Thyroid gland (tissue), 4 donors: ENCODE data around the gene TMPRSS6.

Experiments used
- POLR2A ChIP-seq, 2 donors: fragments of 450-650 bp; IDR thresholded peaks; one replicate each; pipeline ENCODE4 v1.6.1; 2017; ENCODE audit warnings: antibody characterized with exemption in 2 of 2, mild to moderate bottlenecking in 2 of 2, moderate library complexity in 1 of 2
- TF ChIP-seq, protein P1 (sequence below), 6 experiments: fragments of 200-600 bp in 3 of 6; fragments of 450-650 bp in 3 of 6; sonication (generic) in 3 of 6; IDR thresholded peaks; one replicate each; pipeline ENCODE4 v1.5.1; 2016 to 2019; ENCODE audit warnings: antibody characterized with exemption in 6 of 6, mild to moderate bottlenecking in 2 of 6, inconsistent platforms in 1 of 6, moderate library complexity in 1 of 6

DNA sequence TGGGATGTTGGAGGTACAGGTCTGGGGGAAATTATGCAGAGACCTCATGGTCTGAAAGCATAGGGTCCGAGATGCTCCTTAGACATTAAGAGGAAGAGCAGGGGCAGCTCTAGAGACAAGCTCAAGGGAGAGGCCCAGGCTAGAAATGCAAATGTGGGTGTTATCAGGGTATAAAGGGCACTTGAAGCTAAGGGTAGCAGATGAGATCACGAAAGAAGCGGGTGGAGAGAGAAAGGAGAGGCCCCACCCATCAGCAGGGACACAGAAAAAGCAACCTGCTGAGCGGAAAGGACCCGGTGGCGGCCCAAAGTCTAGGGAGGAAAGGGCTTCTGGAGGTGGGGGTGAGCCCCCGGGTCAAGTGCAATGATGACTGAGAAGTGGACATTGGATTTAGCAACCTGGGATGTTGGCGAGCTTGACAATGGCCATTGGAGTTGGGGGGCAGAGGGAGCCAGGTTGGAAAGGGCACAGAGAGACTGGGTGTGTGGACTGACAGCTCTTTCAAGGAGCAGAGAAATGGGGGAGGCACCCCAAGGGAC is 8.9 kb downstream of the TMPRSS6 start:
- TF ChIP-seq, protein P1, sequence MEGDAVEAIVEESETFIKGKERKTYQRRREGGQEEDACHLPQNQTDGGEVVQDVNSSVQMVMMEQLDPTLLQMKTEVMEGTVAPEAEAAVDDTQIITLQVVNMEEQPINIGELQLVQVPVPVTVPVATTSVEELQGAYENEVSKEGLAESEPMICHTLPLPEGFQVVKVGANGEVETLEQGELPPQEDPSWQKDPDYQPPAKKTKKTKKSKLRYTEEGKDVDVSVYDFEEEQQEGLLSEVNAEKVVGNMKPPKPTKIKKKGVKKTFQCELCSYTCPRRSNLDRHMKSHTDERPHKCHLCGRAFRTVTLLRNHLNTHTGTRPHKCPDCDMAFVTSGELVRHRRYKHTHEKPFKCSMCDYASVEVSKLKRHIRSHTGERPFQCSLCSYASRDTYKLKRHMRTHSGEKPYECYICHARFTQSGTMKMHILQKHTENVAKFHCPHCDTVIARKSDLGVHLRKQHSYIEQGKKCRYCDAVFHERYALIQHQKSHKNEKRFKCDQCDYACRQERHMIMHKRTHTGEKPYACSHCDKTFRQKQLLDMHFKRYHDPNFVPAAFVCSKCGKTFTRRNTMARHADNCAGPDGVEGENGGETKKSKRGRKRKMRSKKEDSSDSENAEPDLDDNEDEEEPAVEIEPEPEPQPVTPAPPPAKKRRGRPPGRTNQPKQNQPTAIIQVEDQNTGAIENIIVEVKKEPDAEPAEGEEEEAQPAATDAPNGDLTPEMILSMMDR (IDR thresholded peaks at IDR 0.05): no peak
- no peak for TF ChIP-seq POLR2A (IDR thresholded peaks at IDR 0.05)
